Activated CD8-positive, alpha-beta T cell treated with anti-CD3 and anti-CD28 coated beads for 36 hours (primary cell): Measurements from ENCODE around the gene PHF2. TPM values are rescaled to one million over a fixed set of nuclear protein-coding genes. Genes with fewer than 3 reads are reported as not detected.
A peak's percentile ranks its signal among the peaks of the same experiment; 100 is the strongest.

Experiments used
- ATAC-seq: fragments of 200-7000 bp; cut with Tn5 transposase; one replicate; pipeline ENCODE4 v1.10.0; 2021; ENCODE audit warnings: mild to moderate bottlenecking, moderate library complexity
- CTCF ChIA-PET: fragments of 350-600 bp; sonication (Branson Sonifier 250); formaldehyde crosslinking; loops from one replicate; lab custom pipeline; 2021; ENCODE audit warnings: antibody characterized with exemption; lab: Charles Lee
- POLR2A ChIA-PET: fragments of 350-600 bp; sonication (Branson Sonifier 250); formaldehyde crosslinking; loops from one replicate; lab custom pipeline; 2021; ENCODE audit warnings: antibody characterized with exemption; lab: Charles Lee
- DNase-seq: peaks from one replicate; pipeline ENCODE4 v3.0.0-alpha.2; 2020
- H3K27ac Mint-ChIP-seq: one replicate; pipeline ENCODE4 v1.8.0; 2021; ENCODE audit warnings: mild to moderate bottlenecking, mixed read lengths
- H3K27me3 Mint-ChIP-seq: one replicate; pipeline ENCODE4 v1.8.0; 2021; ENCODE audit warnings: mixed read lengths
- H3K36me3 Mint-ChIP-seq: one replicate; pipeline ENCODE4 v1.8.0; 2021; ENCODE audit warnings: low read depth, mixed read lengths
- H3K4me1 Mint-ChIP-seq: one replicate; pipeline ENCODE4 v1.8.0; 2021; ENCODE audit warnings: low read depth, mixed read lengths
- H3K4me3 Mint-ChIP-seq: one replicate; pipeline ENCODE4 v1.8.0; 2021; ENCODE audit warnings: mild to moderate bottlenecking, moderate library complexity, mixed read lengths
- H3K9me3 Mint-ChIP-seq: one replicate; pipeline ENCODE4 v1.8.0; 2021; ENCODE audit warnings: mixed read lengths
- CTCF ChIP-seq: fragments of 200-600 bp; IDR thresholded peaks from one replicate; pipeline ENCODE4 v1.8.0; 2022; ENCODE audit warnings: antibody characterized with exemption, mild to moderate bottlenecking
- intact Hi-C: fragments of 100-400 bp; cut with micrococcal nuclease; formaldehyde crosslinking; loops from one replicate; pipeline ENCODE4 v1.10.0; 2022
- total RNA-seq, 2 experiments: library from RNA; stranded (reverse); gene quantifications; one replicate each; pipeline ENCODE4 v1.2.3, GENCODE V29; 2021

The PHF2 gene
- total RNA-seq, 2 experiments from 2014 or later: 12.9 to 13.1 TPM

DNA sequence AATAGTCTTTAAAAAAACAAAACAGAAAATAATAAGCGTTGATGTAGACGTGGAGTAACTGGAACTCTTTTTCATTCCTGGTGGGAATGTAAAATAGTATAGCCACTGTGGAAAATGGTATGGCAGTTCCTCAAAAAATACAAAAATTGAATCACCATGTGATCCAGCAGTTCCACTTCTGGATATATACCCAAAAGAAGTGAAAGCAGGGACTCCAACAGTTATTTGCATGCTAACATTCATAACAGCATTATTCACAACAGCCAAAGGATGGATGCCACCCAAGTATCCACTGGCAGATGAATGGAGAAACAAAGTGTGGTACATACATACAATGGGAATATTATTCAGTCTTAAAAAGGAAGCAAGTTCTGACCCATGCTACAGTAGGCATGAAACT, 4.2 kb upstream of the PHF2 start:
- no peaks in the 10 kb centered on the region for H3K27me3 Mint-ChIP-seq
- peaks cover 13% of the 10 kb centered on the region for H3K4me1 Mint-ChIP-seq
- H3K36me3 Mint-ChIP-seq: peaks cover 3% of the 10 kb centered on the region
- H3K27ac Mint-ChIP-seq: no peak overlapping the region
- intact Hi-C loops: no loop called here
- H3K9me3 Mint-ChIP-seq: no peaks in the 10 kb centered on the region
- no peak for DNase-seq
- POLR2A ChIA-PET: no interaction called here
- no peak overlapping the region for H3K4me3 Mint-ChIP-seq
- ATAC-seq: no peak
- CTCF ChIA-PET: no interaction called here
- TF ChIP-seq CTCF: no peak

DNA sequence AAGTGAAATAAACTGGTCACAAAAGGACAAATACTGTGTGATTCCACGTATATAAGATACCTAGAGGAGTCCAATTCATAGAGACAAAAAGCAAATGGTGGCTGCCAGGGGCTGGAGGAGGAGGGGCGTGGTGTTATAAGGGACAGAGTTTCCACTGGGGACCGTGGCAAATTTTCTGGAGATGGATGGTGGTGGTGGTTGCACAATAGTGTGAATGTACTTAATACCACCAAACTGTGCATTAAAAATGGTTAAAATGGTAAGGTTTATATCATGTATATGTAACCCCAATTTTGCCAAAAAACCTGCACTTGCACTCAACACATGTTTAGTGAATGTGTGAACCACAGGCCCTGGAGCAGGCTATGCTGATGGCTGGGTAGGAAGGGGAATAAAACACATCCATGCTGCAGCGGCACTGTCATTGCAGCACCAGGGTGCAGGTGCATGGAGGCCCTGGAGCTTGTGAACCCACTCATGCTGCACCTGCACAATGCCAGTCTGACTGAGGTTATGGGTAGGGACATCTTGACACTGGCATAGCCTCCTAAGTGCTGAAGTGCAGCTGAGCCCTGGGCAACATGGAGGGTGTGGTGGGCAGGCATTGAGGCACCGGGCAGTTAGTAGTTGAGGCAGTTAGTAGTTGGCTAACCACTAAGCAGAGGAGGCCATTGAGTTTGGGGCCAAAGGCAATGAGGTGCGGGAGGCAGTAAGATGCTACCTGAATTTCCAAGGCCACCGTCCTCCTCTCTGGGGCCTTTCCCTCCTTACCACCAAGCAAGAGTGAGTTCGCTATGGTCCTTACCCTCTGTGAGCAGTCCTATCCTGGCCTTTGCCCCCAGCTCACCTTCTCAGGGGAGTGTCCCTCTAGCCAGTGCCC, 3.5 kb upstream of the PHF2 start:
- ChIA-PET POLR2A (no interaction called here), CTCF (no interaction called here)
- no peaks in the 10 kb centered on the region for H3K27me3 Mint-ChIP-seq
- no peaks in the 10 kb centered on the region for H3K9me3 Mint-ChIP-seq
- H3K36me3 Mint-ChIP-seq: peaks cover 5% of the 10 kb centered on the region
- DNase-seq (no peak), ATAC-seq (no peak)
- H3K4me1 Mint-ChIP-seq: peaks cover 13% of the 10 kb centered on the region
- no peak overlapping the region for H3K4me3 Mint-ChIP-seq
- no peak for TF ChIP-seq CTCF
- H3K27ac Mint-ChIP-seq: no peak overlapping the region
- intact Hi-C loops: no loop called here

DNA sequence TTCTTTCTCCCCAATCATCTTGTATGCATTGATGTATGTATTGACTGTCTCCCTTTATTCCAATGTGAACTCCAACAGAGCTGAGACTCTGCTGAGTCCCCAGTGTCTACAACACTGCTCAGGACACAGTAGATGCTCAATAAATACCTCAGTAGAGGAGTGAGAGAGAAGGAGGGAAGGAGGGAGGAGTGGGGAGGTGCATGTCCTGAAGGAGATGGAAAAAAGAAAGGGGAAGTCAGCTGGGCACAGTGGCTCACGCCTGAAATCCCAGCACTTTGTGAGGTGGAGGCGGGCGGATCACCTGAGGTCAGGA, 2.9 kb upstream of the PHF2 start:
- ChIA-PET CTCF (no interaction called here), POLR2A (no interaction called here)
- Mint-ChIP-seq H3K9me3 (no peaks in the 10 kb centered on the region), H3K36me3 (peaks cover 5% of the 10 kb centered on the region), H3K4me3 (no peak overlapping the region), H3K27ac (no peak overlapping the region), H3K27me3 (no peaks in the 10 kb centered on the region), H3K4me1 (peaks cover 18% of the 10 kb centered on the region)
- no peak for TF ChIP-seq CTCF
- ATAC-seq (no peak), DNase-seq (no peak)
- intact Hi-C loops: no loop called here

DNA sequence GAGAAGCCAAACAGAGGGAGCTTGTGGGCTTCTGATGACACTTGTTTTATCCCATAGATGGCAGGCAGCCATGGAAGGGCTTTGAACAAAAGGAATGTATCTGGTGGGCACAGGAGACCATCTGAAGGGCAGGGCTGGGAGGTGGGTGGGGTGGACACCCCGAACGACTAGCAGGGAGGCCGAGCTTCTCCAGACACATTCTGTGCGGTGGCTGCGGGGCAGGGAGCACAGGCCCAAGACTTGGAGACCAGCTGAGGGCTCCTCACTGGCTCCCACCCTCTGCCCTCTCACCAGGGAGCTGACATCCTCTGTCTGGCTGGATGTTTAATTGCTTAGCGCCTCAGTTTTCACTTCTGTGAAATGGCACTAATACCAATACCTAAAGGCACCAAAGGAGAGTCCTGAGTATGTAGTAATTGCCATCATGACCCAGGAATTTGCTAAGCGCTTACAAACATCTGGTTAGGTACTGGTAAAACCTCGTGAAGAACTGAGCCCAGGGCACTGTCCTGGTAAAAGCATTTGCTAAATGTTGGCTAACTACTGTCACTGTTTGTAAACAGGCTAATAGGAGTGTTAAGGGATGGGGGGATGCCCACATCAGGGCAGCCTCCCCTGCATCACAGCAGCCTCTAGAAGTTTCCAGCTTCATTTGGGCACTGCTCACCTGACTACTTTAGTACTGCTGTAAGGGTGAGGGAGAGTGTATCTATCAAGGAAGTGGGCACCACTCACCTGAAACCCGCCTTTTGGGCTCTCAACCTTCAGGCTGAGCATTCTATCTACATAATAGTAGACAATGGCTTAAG, 2.1 kb upstream of the PHF2 start:
- H3K36me3 Mint-ChIP-seq: peaks cover 5% of the 10 kb centered on the region
- DNase-seq (no peak), ATAC-seq (no peak)
- no peaks in the 10 kb centered on the region for H3K9me3 Mint-ChIP-seq
- intact Hi-C loops: no loop called here
- TF ChIP-seq CTCF: no peak
- ChIA-PET POLR2A (interaction anchor here (2.1 kb wide), 1 partner anchor 8 kb away, joined by 6 read pairs; no protein-coding TSS in a partner anchor), CTCF (interaction anchor here (2.1 kb wide), 1 partner anchor 8 kb away, joined by 9 read pairs; no protein-coding TSS in a partner anchor)
- no peaks in the 10 kb centered on the region for H3K27me3 Mint-ChIP-seq
- peak overlapping the region; percentile 81 for H3K4me3 Mint-ChIP-seq
- peaks cover 27% of the 10 kb centered on the region for H3K4me1 Mint-ChIP-seq
- no peak overlapping the region for H3K27ac Mint-ChIP-seq
